ENCODE results near the gene AGPAT2.

DNA sequence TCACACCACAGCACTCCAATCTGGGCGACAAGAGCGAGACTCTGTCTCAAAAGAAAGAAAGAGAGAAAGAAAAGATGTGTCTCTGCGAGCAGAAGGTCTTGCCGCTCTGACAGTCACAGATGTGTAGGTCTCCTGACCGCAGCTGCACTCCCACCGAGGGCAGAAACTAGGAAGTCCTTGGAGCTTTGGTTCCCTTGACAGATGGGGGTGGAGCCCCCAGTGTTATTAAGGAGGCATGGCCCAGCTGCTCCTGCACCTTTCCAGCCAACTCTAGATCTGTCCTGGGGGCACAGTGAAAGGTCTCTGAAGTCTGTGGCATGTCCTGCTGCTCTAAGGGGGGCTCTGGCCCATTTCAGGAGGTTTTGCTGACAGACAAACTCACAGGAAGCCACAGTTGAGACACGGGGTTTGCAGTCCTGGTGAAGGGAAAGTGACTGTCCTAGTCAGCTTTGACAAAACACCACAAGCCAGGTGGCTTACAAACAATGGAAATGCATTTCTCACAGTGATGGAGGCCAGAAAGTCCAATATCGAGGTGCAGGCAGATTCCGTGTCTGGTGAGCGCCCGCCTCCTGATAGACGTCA, 16.1 kb upstream of the AGPAT2 start:
- TF ChIP-seq, protein P1, sequence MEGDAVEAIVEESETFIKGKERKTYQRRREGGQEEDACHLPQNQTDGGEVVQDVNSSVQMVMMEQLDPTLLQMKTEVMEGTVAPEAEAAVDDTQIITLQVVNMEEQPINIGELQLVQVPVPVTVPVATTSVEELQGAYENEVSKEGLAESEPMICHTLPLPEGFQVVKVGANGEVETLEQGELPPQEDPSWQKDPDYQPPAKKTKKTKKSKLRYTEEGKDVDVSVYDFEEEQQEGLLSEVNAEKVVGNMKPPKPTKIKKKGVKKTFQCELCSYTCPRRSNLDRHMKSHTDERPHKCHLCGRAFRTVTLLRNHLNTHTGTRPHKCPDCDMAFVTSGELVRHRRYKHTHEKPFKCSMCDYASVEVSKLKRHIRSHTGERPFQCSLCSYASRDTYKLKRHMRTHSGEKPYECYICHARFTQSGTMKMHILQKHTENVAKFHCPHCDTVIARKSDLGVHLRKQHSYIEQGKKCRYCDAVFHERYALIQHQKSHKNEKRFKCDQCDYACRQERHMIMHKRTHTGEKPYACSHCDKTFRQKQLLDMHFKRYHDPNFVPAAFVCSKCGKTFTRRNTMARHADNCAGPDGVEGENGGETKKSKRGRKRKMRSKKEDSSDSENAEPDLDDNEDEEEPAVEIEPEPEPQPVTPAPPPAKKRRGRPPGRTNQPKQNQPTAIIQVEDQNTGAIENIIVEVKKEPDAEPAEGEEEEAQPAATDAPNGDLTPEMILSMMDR (IDR thresholded peaks at IDR 0.05): no peak
- no peak for TF ChIP-seq EZH2phosphoT487 (IDR thresholded peaks at IDR 0.05)
- TF ChIP-seq EZH2 (IDR thresholded peaks at IDR 0.05): no peak
